SK-N-SH (cell line): ENCODE results near the gene GIGYF1. TPM values are rescaled to one million over a fixed set of nuclear protein-coding genes. Genes with fewer than 3 reads are reported as not detected.
A peak's percentile ranks its signal among the peaks of the same experiment; 100 is the strongest.

Experiments used
- CTCF ChIA-PET: fragments of 300-600, 350-600 bp; formaldehyde crosslinking; extraction: SDS; loops from one replicate; lab custom pipeline; 2021; lab: Yijun Ruan, JAX
- POLR2A ChIA-PET: fragments of 350-600 bp; sonication (Branson Sonifier 250); formaldehyde crosslinking; extraction: SDS; loops from one replicate; lab custom pipeline; 2020; ENCODE audit warnings: antibody characterized with exemption, inconsistent platforms; lab: Yijun Ruan, JAX
- DNase-seq: peaks from one replicate; pipeline ENCODE4 v3.0.0; 2012
- H2AFZ ChIP-seq: fragments of 200-600 bp; sonication (generic); 2 replicates; pipeline ENCODE4 v1.8.1; 2016; ENCODE audit warnings: antibody characterized with exemption, mild to moderate bottlenecking, low read depth
- H3F3A ChIP-seq: fragments of 200-600 bp; sonication (generic); replicated peaks from 2 replicates; pipeline ENCODE3; 2016; ENCODE audit warnings: antibody characterized with exemption, mild to moderate bottlenecking; ENCODE audit not compliant: insufficient read depth
- H3K27ac ChIP-seq, 2 experiments: fragments of 200-500 bp in 1 of 2; fragments of 200-600 bp in 1 of 2; sonication (Bioruptor generic) in 1 of 2; sonication (generic), shearing (Covaris generic) in 1 of 2; 2 replicates each; pipeline versions ENCODE4 v1.5.1 to v1.6.1; 2014 to 2016; ENCODE audit warnings: low read depth in 2 of 2, inconsistent platforms in 1 of 2, low read length in 1 of 2, mild to moderate bottlenecking in 1 of 2, mixed read lengths in 1 of 2
- H3K27me3 ChIP-seq: fragments of 200-600 bp; sonication (generic), shearing (Covaris generic); 2 replicates; pipeline ENCODE4 v1.6.1; 2016; ENCODE audit warnings: mixed run types; ENCODE audit not compliant: insufficient read depth
- H3K36me3 ChIP-seq, 2 experiments: fragments of 200-500 bp in 1 of 2; fragments of 200-600 bp in 1 of 2; sonication (Bioruptor generic) in 1 of 2; sonication (generic) in 1 of 2; replicated peaks in 1 of 2; 2 replicates each; pipeline versions ENCODE3 to v1.5.1; 2014 to 2016; ENCODE audit warnings: low read length in 1 of 2, mild to moderate bottlenecking in 1 of 2; ENCODE audit not compliant: insufficient read depth in 2 of 2, control insufficient read depth in 1 of 2
- H3K4me1 ChIP-seq, 2 experiments: fragments of 200-500 bp in 1 of 2; fragments of 200-600 bp in 1 of 2; sonication (Bioruptor generic) in 1 of 2; sonication (generic), shearing (Covaris generic) in 1 of 2; 2 replicates each; pipeline versions ENCODE4 v1.5.1 to v1.6.1; 2014 to 2016; ENCODE audit warnings: low read depth in 1 of 2, low read length in 1 of 2, mixed run types in 1 of 2; ENCODE audit not compliant: insufficient read depth in 2 of 2, control insufficient read depth in 1 of 2
- H3K4me2 ChIP-seq: fragments of 200-600 bp; sonication (generic), shearing (Covaris generic); 2 replicates; pipeline ENCODE4 v1.6.1; 2017; ENCODE audit warnings: mixed run types
- H3K4me3 ChIP-seq, 2 experiments: fragments of 200-500 bp in 1 of 2; fragments of 200-600 bp in 1 of 2; sonication (Bioruptor generic) in 1 of 2; sonication (generic), shearing (Covaris generic) in 1 of 2; 2 replicates each; pipeline versions ENCODE4 v1.5.1 to v1.8.1; 2014 to 2016; ENCODE audit warnings: low read depth in 2 of 2, inconsistent platforms in 1 of 2, low read length in 1 of 2, mild to moderate bottlenecking in 1 of 2, mixed read lengths in 1 of 2, moderate library complexity in 1 of 2
- H3K79me2 ChIP-seq: fragments of 200-600 bp; sonication (generic); 2 replicates; pipeline ENCODE4 v1.8.1; 2017; ENCODE audit warnings: mild to moderate bottlenecking; ENCODE audit not compliant: insufficient read depth
- H3K9ac ChIP-seq: fragments of 200-600 bp; sonication (generic); 2 replicates; pipeline ENCODE4 v1.6.1; 2017; ENCODE audit warnings: mixed run types
- H3K9me2 ChIP-seq: fragments of 200-600 bp; sonication (generic); 2 replicates; pipeline ENCODE4 v1.6.1; 2017; ENCODE audit warnings: mixed run types
- H3K9me3 ChIP-seq: fragments of 200-600 bp; sonication (generic); 2 replicates; pipeline ENCODE4 v1.6.1; 2017; ENCODE audit warnings: mixed run types, mild to moderate bottlenecking, moderate library complexity
- H4K20me1 ChIP-seq: fragments of 200-600 bp; sonication (generic); 2 replicates; pipeline ENCODE4 v1.6.1; 2017; ENCODE audit warnings: mild to moderate bottlenecking, mixed run types; ENCODE audit not compliant: insufficient read depth
- CHD2 ChIP-seq: fragments of 150-350 bp; IDR thresholded peaks from 2 replicates; pipeline ENCODE4 v1.6.1; 2018; ENCODE audit warnings: low read length; ENCODE audit not compliant: partially characterized antibody
- EZH2phosphoT487 ChIP-seq: fragments of 200-600 bp; sonication (generic); IDR thresholded peaks from 2 replicates; pipeline ENCODE4 v1.6.1; 2017; ENCODE audit warnings: low read depth, mixed run types, mild to moderate bottlenecking, antibody characterized with exemption, moderate library complexity, borderline replicate concordance
- FOXM1 ChIP-seq: IDR thresholded peaks from 2 replicates; pipeline ENCODE4 v1.4.0; 2012; ENCODE audit warnings: low read depth, mild to moderate bottlenecking
- GABPA ChIP-seq: IDR thresholded peaks from 2 replicates; pipeline ENCODE4 v1.4.0; 2012; ENCODE audit warnings: low read depth, mild to moderate bottlenecking
- GATA2 ChIP-seq: sonication (generic); formaldehyde crosslinking; IDR thresholded peaks from 2 replicates; pipeline ENCODE4 v1.5.0; 2020; ENCODE audit warnings: mild to moderate bottlenecking, missing genetic modification reagents
- MEF2A ChIP-seq: IDR thresholded peaks from 2 replicates; pipeline ENCODE4 v1.4.0; 2012; ENCODE audit warnings: low read depth, borderline replicate concordance
- MXI1 ChIP-seq: IDR thresholded peaks from 2 replicates; pipeline ENCODE4 v1.6.1; 2012; ENCODE audit warnings: mild to moderate bottlenecking, low read depth, low read length, improper control_type of control experiment
- NFIC ChIP-seq: IDR thresholded peaks from 2 replicates; pipeline ENCODE4 v1.4.0; 2012; ENCODE audit warnings: borderline replicate concordance
- POLR2AphosphoS5 ChIP-seq: IDR thresholded peaks from 2 replicates; pipeline ENCODE4 v1.6.1; 2012; ENCODE audit warnings: low read depth, low read length
- RFX5 ChIP-seq: IDR thresholded peaks from 2 replicates; pipeline ENCODE4 v1.6.1; 2012; ENCODE audit warnings: mild to moderate bottlenecking, improper control_type of control experiment, low read length
- RXRA ChIP-seq: IDR thresholded peaks from 2 replicates; pipeline ENCODE4 v1.4.0; 2012; ENCODE audit warnings: low read depth, mild to moderate bottlenecking, borderline replicate concordance
- SIN3A ChIP-seq: IDR thresholded peaks from 2 replicates; pipeline ENCODE4 v1.6.1; 2012; ENCODE audit warnings: low read depth, mild to moderate bottlenecking, low read length, moderate library complexity, borderline replicate concordance
- SMC3 ChIP-seq: IDR thresholded peaks from 2 replicates; pipeline ENCODE4 v1.6.1; 2012; ENCODE audit warnings: low read depth, low read length, improper control_type of control experiment
- TEAD4 ChIP-seq: IDR thresholded peaks from 2 replicates; pipeline ENCODE4 v1.4.0; 2012; ENCODE audit warnings: mild to moderate bottlenecking, borderline replicate concordance; ENCODE audit not compliant: insufficient read depth
- WGBS: methylation state at CpG from one replicate; pipeline ENCODE4 v1.1.6; 2017; ENCODE audit warnings: low lambda C conversion rate; 5-methylcytosine and 5-hydroxymethylcytosine counted together
- polyA plus RNA-seq, 3 experiments: library from polyadenylated mRNA; depleted of rRNA; stranded (reverse); fragments of >200 nt; gene quantifications; 2 replicates each; pipeline ENCODE4 v1.2.3, GENCODE V29; 2012
- TF ChIP-seq, protein P1 (sequence below): fragments of 150-350 bp; IDR thresholded peaks from 2 replicates; pipeline ENCODE4 v1.6.1; 2016; ENCODE audit warnings: mild to moderate bottlenecking, low read depth, low read length
- TF ChIP-seq, protein P2 (sequence below): fragments of 200-600 bp; sonication (generic); IDR thresholded peaks from 2 replicates; pipeline ENCODE4 v1.6.1; 2017; ENCODE audit warnings: antibody characterized with exemption, mild to moderate bottlenecking, moderate library complexity

The GIGYF1 gene
- polyA plus RNA-seq, 1 of the 3 experiments (the other 2 are of a cell fraction): 19.4 TPM

DNA sequence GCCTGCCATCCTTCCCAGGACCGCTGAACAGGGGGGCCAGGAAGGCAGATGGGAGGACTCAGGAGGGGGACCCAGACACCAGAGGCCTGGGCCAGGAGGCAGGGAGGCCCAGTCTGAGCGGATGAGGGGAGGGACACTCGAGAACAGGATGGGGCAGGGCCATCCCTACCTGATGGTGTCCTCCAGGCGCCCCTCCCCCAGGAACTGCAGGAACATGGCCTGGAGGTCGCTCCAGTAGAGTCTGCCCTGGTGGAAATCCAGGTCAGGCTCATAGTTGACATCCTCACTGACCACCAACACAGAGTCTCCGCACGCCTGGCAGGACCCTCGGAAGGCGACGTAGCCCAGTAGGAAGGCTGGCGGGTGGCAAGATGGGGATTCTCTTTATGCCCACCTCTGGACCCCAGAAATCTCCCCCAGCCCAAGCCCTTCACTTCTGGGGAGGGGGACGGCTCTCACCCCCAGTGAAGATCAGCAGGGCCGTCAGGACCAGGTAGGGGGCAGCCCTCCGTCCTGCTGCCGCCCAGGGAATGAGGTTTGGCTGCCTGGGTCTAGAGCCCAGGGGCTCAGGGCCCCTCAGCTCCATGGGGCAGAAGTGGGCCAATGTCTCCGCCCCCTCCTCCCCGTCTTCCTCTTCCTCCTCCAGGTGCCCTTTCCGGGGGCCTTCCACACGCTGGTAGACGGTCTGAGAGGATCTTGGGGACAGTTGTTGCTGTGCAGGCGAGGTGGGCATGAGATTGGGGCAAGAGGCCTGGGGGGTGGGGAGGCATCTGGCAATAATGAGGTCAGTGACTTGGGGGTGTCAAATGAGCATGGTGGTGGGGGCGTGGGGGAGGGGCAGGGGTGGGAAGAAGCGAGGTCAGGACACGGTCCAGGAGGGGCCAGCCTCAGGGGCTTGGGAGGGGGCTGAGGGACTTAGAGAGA lies 53.3 kb downstream of the GIGYF1 start:
- 75% methylated on average over 23 of the region's 24 CpGs for WGBS
- no peak overlapping the region for H2AFZ ChIP-seq

DNA sequence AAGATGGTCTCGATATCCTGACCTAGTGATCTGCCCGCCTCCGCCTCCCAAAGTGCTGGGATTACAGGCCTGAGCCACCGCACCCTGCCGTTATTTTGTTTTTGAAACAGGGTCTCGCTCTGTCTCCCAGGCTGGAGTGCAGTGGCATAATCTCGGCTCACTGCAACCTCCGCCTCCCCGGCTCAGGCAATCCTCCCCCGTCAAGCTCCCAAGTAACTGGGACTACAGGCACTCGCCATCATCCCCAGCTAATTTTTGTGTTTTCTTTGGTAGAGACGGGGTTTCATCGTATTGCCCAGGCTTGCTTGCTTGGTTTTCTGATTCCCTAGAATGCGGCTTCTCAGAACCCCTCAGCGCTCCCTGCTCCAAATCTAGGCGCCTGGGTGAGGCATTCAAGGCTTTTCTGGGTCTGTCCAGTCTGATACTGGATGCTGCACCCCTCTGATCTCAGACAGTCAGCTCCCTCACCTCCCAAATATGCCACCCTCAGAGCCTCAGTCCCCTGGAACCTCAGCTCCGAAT lies 54.0 kb downstream of the GIGYF1 start:
- Histone ChIP-seq H3F3A (no peaks in the 10 kb centered on the region), H3K27me3 (no peaks in the 10 kb centered on the region), H3K4me2 (no peak overlapping the region), H3K9me3 (no peaks in the 10 kb centered on the region), H3K4me1 (peaks cover 0 to 9% of the 10 kb centered on the region in 2 experiments; a peak in 1 of 4 replicates), H3K9ac (no peak overlapping the region), H3K79me2 (no peaks in the 10 kb centered on the region), H3K4me3 (no peak overlapping the region), H3K27ac (no peak overlapping the region), H3K9me2 (no peaks in the 10 kb centered on the region), H2AFZ (no peak overlapping the region), H4K20me1 (no peaks in the 10 kb centered on the region), H3K36me3 (no peaks in the 10 kb centered on the region)
- TF ChIP-seq, protein P1, sequence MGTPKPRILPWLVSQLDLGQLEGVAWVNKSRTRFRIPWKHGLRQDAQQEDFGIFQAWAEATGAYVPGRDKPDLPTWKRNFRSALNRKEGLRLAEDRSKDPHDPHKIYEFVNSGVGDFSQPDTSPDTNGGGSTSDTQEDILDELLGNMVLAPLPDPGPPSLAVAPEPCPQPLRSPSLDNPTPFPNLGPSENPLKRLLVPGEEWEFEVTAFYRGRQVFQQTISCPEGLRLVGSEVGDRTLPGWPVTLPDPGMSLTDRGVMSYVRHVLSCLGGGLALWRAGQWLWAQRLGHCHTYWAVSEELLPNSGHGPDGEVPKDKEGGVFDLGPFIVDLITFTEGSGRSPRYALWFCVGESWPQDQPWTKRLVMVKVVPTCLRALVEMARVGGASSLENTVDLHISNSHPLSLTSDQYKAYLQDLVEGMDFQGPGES: no peak
- no peak for TF ChIP-seq GATA2
- TF ChIP-seq POLR2AphosphoS5: no peak
- no peak for TF ChIP-seq RXRA
- TF ChIP-seq, protein P2, sequence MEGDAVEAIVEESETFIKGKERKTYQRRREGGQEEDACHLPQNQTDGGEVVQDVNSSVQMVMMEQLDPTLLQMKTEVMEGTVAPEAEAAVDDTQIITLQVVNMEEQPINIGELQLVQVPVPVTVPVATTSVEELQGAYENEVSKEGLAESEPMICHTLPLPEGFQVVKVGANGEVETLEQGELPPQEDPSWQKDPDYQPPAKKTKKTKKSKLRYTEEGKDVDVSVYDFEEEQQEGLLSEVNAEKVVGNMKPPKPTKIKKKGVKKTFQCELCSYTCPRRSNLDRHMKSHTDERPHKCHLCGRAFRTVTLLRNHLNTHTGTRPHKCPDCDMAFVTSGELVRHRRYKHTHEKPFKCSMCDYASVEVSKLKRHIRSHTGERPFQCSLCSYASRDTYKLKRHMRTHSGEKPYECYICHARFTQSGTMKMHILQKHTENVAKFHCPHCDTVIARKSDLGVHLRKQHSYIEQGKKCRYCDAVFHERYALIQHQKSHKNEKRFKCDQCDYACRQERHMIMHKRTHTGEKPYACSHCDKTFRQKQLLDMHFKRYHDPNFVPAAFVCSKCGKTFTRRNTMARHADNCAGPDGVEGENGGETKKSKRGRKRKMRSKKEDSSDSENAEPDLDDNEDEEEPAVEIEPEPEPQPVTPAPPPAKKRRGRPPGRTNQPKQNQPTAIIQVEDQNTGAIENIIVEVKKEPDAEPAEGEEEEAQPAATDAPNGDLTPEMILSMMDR: no peak
- TF ChIP-seq EZH2phosphoT487: no peak
- TF ChIP-seq FOXM1: no peak
- no peak for TF ChIP-seq RFX5
- no peak for TF ChIP-seq SIN3A
- no peak for TF ChIP-seq GABPA
- TF ChIP-seq TEAD4: no peak
- no peak for TF ChIP-seq MEF2A
- TF ChIP-seq MXI1: no peak
- WGBS: 87% methylated on average over 17 of the region's 17 CpGs
- ChIA-PET CTCF (interaction anchor here (1.1 to 3.8 kb wide), 3 partner anchors 11 to 52 kb away, joined by 3 to 19 read pairs (median 6); no protein-coding TSS in a partner anchor), POLR2A (no interaction called here)
- DNase-seq: no peak

More for the DNA sequence above, 53.3 kb downstream of the GIGYF1 start:
- no peak overlapping the region for H3K27ac ChIP-seq
- TF ChIP-seq CHD2 (no peak), EZH2phosphoT487 (no peak), SMC3 (no peak), GATA2 (no peak), FOXM1 (no peak), NFIC (no peak), POLR2AphosphoS5 (no peak), RFX5 (no peak), MEF2A (no peak)
- no peaks in the 10 kb centered on the region for H4K20me1 ChIP-seq
- H3K27me3 ChIP-seq: no peaks in the 10 kb centered on the region
- no peaks in the 10 kb centered on the region for H3K9me3 ChIP-seq
- ChIA-PET CTCF (interaction anchor here (1.1 to 3.8 kb wide), 3 partner anchors 11 to 51 kb away, joined by 3 to 19 read pairs (median 11); partner anchors contain the start of gene ACTL6B), POLR2A (no interaction called here)
- no peaks in the 10 kb centered on the region for H3K36me3 ChIP-seq
- no peaks in the 10 kb centered on the region for H3K9me2 ChIP-seq
- no peaks in the 10 kb centered on the region for H3F3A ChIP-seq
- H3K79me2 ChIP-seq: no peaks in the 10 kb centered on the region
- H3K4me3 ChIP-seq: no peak overlapping the region
- peak; percentile 47 for DNase-seq
- H3K9ac ChIP-seq: no peak overlapping the region
- H3K4me1 ChIP-seq: peaks cover 0 to 9% of the 10 kb centered on the region in 2 experiments; a peak in 1 of 4 replicates
- no peak overlapping the region for H3K4me2 ChIP-seq
